Activated T-cell treated with anti-CD3 and anti-CD28 coated beads, Interleukin-2, amount 50 U/mL, for 4 hours (primary cell): Measurements from ENCODE around the gene ADAMTS14. TPM values are rescaled to one million over a fixed set of nuclear protein-coding genes. Genes with fewer than 3 reads are reported as not detected.

ENCODE experiments used
- ATAC-seq, 2 donors: fragments of 200-7000 bp; cut with Tn5 transposase; one replicate each; pipeline ENCODE4 v1.10.0; 2021
- DNase-seq: peaks from one replicate; pipeline ENCODE4 v3.0.0-alpha.2; 2020
- H3K27me3 Mint-ChIP-seq: one replicate; pipeline ENCODE4 v1.8.0; 2021; ENCODE audit warnings: low read depth, mixed read lengths
- H3K36me3 Mint-ChIP-seq: one replicate; pipeline ENCODE4 v1.8.0; 2022; ENCODE audit warnings: mixed read lengths; ENCODE audit not compliant: insufficient read depth
- H3K4me1 Mint-ChIP-seq: one replicate; pipeline ENCODE4 v1.8.0; 2021; ENCODE audit warnings: low read depth, mixed read lengths
- H3K4me3 Mint-ChIP-seq: one replicate; pipeline ENCODE4 v1.8.0; 2021; ENCODE audit warnings: mild to moderate bottlenecking, moderate library complexity, mixed read lengths
- H3K9me3 Mint-ChIP-seq: one replicate; pipeline ENCODE4 v1.8.0; 2021; ENCODE audit warnings: mixed read lengths
- total RNA-seq, 3 donors: library from RNA; stranded (reverse); gene quantifications; one replicate each; pipeline ENCODE4 v1.2.1, GENCODE V29; 2021

ADAMTS14 gene
- total RNA-seq, 3 donors from 2014 or later, result 0.08 to 0.15 (median 0.14) TPM

GRCh38 chr10:70711177-70711576 lies 38.9 kb downstream of the ADAMTS14 start:
- no peaks in the 10 kb centered on the region for H3K4me1 Mint-ChIP-seq
- H3K4me3 Mint-ChIP-seq, result no peak overlapping the region
- ATAC-seq, result no peak

GRCh38 chr10:70711911-70712310 lies 39.6 kb downstream of the ADAMTS14 start:
- Mint-ChIP-seq H3K36me3 (no peaks in the 10 kb centered on the region), H3K9me3 (no peaks in the 10 kb centered on the region), H3K4me1 (no peaks in the 10 kb centered on the region), H3K27me3 (no peaks in the 10 kb centered on the region), H3K4me3 (no peak overlapping the region)
- DNase-seq (no peak), ATAC-seq (no peak)

More at GRCh38 chr10:70711177-70711576, 38.9 kb downstream of the ADAMTS14 start:
- Mint-ChIP-seq H3K36me3 (no peaks in the 10 kb centered on the region), H3K9me3 (no peaks in the 10 kb centered on the region), H3K27me3 (no peaks in the 10 kb centered on the region)
- DNase-seq, result no peak

- Mint-ChIP-seq H3K4me3 (no peak overlapping the region), H3K9me3 (no peaks in the 10 kb centered on the region), H3K36me3 (no peaks in the 10 kb centered on the region), H3K27me3 (no peaks in the 10 kb centered on the region), H3K4me1 (no peaks in the 10 kb centered on the region)
- DNase-seq (no peak), ATAC-seq (no peak)
These were observed 41.9 kb downstream of the ADAMTS14 start for GRCh38 chr10:70714245-70714644.

GRCh38 chr10:70714951-70715350 lies 42.6 kb downstream of the ADAMTS14 start:
- Mint-ChIP-seq H3K4me1 (no peaks in the 10 kb centered on the region), H3K27me3 (no peaks in the 10 kb centered on the region), H3K4me3 (no peak overlapping the region), H3K9me3 (no peaks in the 10 kb centered on the region), H3K36me3 (no peaks in the 10 kb centered on the region)
- DNase-seq (no peak), ATAC-seq (no peak)

GRCh38 chr10:70715853-70716795 lies 43.8 kb downstream of the ADAMTS14 start:
- peak; percentile 14 to 48 for ATAC-seq
- no peak overlapping the region for H3K4me3 Mint-ChIP-seq
- no peaks in the 10 kb centered on the region for H3K27me3 Mint-ChIP-seq
- no peaks in the 10 kb centered on the region for H3K4me1 Mint-ChIP-seq
- DNase-seq, result no peak
- H3K36me3 Mint-ChIP-seq, result no peaks in the 10 kb centered on the region
- H3K9me3 Mint-ChIP-seq, result no peaks in the 10 kb centered on the region

- DNase-seq (no peak), ATAC-seq (no peak)
- H3K4me1 Mint-ChIP-seq, result no peaks in the 10 kb centered on the region
- no peak overlapping the region for H3K4me3 Mint-ChIP-seq
- H3K27me3 Mint-ChIP-seq, result no peaks in the 10 kb centered on the region
- no peaks in the 10 kb centered on the region for H3K36me3 Mint-ChIP-seq
- no peaks in the 10 kb centered on the region for H3K9me3 Mint-ChIP-seq
These were observed 50.6 kb downstream of the ADAMTS14 start for GRCh38 chr10:70722820-70723424.

GRCh38 chr10:70723771-70724170 lies 51.5 kb downstream of the ADAMTS14 start:
- DNase-seq, result no peak
- Mint-ChIP-seq H3K4me1 (no peaks in the 10 kb centered on the region), H3K4me3 (no peak overlapping the region), H3K36me3 (no peaks in the 10 kb centered on the region), H3K9me3 (no peaks in the 10 kb centered on the region), H3K27me3 (no peaks in the 10 kb centered on the region)
- no peak for ATAC-seq

GRCh38 chr10:70726909-70727495 lies 54.7 kb downstream of the ADAMTS14 start:
- Mint-ChIP-seq H3K27me3 (no peaks in the 10 kb centered on the region), H3K4me3 (no peak overlapping the region), H3K4me1 (no peaks in the 10 kb centered on the region), H3K36me3 (no peaks in the 10 kb centered on the region), H3K9me3 (no peaks in the 10 kb centered on the region)
- DNase-seq, result no peak
- no peak for ATAC-seq

- Mint-ChIP-seq H3K9me3 (no peaks in the 10 kb centered on the region), H3K4me1 (no peaks in the 10 kb centered on the region), H3K27me3 (no peaks in the 10 kb centered on the region), H3K4me3 (no peak overlapping the region), H3K36me3 (no peaks in the 10 kb centered on the region)
- DNase-seq (no peak), ATAC-seq (no peak)
These were observed 56.0 kb downstream of the ADAMTS14 start for GRCh38 chr10:70728328-70728727.

GRCh38 chr10:70729763-70730357 lies 57.6 kb downstream of the ADAMTS14 start:
- ATAC-seq (no peak), DNase-seq (no peak)
- Mint-ChIP-seq H3K36me3 (no peaks in the 10 kb centered on the region), H3K4me1 (no peaks in the 10 kb centered on the region), H3K4me3 (no peak overlapping the region), H3K27me3 (no peaks in the 10 kb centered on the region), H3K9me3 (no peaks in the 10 kb centered on the region)

GRCh38 chr10:70730955-70731354 lies 58.6 kb downstream of the ADAMTS14 start:
- no peak for ATAC-seq
- no peaks in the 10 kb centered on the region for H3K4me1 Mint-ChIP-seq
- H3K27me3 Mint-ChIP-seq, result no peaks in the 10 kb centered on the region
- no peaks in the 10 kb centered on the region for H3K9me3 Mint-ChIP-seq
- H3K4me3 Mint-ChIP-seq, result no peak overlapping the region
- DNase-seq, result no peak
- no peaks in the 10 kb centered on the region for H3K36me3 Mint-ChIP-seq

GRCh38 chr10:70732569-70732968 lies 60.3 kb downstream of the ADAMTS14 start:
- H3K9me3 Mint-ChIP-seq, result no peaks in the 10 kb centered on the region
- H3K27me3 Mint-ChIP-seq, result no peaks in the 10 kb centered on the region
- no peak for DNase-seq
- ATAC-seq, result no peak
- no peaks in the 10 kb centered on the region for H3K4me1 Mint-ChIP-seq
- no peaks in the 10 kb centered on the region for H3K36me3 Mint-ChIP-seq
- no peak overlapping the region for H3K4me3 Mint-ChIP-seq

- no peaks in the 10 kb centered on the region for H3K4me1 Mint-ChIP-seq
- no peak overlapping the region for H3K4me3 Mint-ChIP-seq
- no peaks in the 10 kb centered on the region for H3K27me3 Mint-ChIP-seq
- H3K9me3 Mint-ChIP-seq, result no peaks in the 10 kb centered on the region
- ATAC-seq (no peak), DNase-seq (no peak)
- H3K36me3 Mint-ChIP-seq, result no peaks in the 10 kb centered on the region
These were observed 60.7 kb downstream of the ADAMTS14 start for GRCh38 chr10:70733051-70733450.

- DNase-seq, result no peak
- Mint-ChIP-seq H3K4me3 (no peak overlapping the region), H3K36me3 (no peaks in the 10 kb centered on the region), H3K4me1 (no peaks in the 10 kb centered on the region), H3K27me3 (no peaks in the 10 kb centered on the region), H3K9me3 (no peaks in the 10 kb centered on the region)
- no peak for ATAC-seq
These were observed 62.9 kb downstream of the ADAMTS14 start for GRCh38 chr10:70735161-70735560.
